HG03097 (cell line): Measurements from ENCODE around the gene DPYSL4.

Experiments used
- ATAC-seq: cut with Tn5 transposase; IDR thresholded peaks from one replicate; pipeline ENCODE4 v1.9.1; 2021; ENCODE audit not compliant: unreplicated experiment, low FRiP score

DPYSL4 gene

DNA sequence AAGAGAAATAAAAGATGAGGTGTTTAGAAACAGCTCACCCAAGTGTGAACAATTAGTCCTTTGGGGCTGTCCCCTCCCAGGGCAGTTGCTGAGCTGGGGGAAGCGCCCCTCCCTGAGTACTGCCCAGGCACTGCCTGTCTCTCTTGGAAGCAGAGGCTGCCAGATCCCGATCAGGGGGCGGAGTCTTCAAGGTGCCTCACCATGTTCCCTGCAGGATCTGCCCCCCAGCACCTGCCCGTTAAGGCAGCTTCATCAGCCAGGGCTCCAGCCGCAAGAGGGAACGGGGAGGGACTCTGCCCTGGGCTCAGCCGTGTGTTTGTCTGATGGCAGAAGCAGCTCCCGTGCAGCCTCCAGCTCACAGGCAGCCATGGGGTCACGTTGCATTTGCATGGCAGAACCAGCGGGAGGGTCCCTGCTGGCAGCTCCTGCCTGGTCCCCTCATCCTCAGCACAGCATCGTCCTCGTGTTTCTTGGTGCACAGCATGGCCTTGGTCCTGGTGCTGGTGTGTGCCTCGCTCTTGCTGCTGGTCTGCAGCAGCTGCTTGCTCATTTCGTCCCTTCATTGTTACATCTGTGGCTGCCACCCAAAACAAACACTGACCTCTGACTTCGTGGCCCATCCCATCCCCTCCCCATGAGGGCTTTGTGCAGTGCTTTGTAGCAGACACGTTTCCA is 10.7 kb upstream of the DPYSL4 start:
- ATAC-seq, result no peak

DNA sequence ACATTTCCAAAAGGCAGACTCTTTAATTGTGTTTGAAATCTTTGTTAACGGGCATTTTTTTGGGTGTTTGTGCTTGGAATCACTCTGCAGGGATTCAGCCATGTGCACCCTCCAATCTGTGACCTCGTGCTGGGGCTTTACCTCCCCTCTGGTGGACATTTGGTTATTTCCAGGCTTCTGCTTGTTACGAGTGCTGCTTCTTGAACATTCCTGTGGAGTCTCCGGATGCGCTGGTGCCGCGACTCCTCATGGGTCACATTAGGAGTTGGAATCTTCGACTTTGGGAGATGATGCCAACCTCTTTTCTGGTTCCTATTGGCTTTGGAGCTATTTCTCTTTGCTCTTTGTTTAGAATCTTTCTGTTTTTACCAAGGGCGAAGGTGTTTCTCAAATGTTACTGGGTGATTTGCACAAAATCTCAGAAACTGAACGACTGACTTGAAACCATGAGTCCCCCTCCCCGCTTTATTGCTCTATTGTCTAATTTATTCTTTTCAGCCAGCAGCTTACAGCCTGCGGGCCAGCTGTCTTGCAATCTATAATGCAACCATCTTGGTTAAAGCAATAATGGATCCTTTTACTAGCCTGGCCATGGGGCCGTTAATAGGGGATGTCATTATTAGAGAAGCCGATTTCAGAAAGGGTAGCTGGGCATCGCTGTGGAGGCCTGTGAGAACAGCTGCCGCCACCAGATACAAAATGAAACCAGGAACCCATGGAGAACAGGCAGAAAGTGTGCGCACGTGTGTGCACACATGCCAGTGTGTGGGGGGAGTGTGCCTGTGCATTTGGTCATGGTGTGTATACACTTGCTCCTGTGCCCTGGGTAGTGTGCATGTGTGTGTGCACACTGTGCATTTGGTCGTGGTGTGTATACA is 9.9 kb upstream of the DPYSL4 start:
- no peak for ATAC-seq

DNA sequence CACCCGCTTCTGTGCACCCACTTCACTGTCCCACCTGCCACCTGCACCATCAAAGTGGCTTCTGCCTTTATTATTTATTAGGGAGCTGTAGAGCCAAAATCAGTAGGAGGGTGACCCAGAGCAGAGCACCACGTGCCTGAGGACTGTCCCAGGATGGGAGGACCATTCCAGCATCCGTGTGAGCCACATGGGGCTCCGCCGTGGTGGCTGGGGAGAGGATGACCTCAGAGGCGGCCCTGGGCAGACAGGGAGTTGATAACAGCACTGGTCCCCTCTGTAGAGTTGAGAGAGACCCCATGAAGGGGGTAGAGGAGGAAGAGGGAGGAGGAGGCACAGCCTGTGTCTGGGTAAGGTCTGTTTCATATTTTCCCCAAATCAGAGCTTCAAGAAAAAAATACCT is 8.7 kb upstream of the DPYSL4 start:
- ATAC-seq, result no peak

DNA sequence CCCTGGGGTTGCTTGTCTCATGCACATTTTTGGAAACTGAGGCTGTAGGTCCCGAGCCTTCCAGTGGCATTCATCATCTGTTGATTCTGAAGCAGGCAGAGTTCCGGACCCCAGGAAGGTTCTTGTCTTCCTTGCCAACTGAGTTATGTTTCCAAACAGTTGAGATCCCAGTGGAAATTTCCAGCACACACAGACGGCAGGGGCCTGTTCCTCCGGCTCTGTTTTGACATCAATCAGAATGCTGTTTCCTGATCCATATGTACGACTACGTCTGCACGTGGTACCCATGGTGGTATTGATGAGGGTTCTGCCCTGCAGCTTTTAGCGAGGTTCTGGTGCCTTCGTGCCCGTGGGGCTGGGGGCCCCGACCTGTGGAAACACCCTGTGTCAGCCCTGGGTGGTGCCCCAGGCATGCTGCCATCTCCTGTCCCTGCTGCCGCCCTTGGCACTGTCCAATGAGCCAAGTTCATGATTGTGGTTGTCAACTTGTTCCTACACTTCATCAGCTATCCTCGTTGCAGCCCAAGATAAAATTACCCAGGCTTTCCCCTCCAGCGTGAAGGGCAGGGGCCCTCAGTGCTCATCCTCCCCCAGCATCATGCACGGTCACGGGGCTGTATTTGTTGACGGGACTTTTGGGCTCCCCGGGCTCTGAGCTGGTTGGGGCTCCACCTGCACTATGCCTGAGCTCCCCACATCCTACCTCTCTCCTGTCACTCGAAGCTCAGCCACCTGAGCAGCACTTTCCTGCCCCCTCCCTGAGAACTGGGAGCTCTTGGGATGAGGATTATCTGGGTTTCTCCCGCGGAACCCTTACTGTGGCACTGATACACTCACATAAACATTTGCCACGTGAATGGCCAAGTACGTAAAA is 7.8 kb upstream of the DPYSL4 start:
- no peak for ATAC-seq

DNA sequence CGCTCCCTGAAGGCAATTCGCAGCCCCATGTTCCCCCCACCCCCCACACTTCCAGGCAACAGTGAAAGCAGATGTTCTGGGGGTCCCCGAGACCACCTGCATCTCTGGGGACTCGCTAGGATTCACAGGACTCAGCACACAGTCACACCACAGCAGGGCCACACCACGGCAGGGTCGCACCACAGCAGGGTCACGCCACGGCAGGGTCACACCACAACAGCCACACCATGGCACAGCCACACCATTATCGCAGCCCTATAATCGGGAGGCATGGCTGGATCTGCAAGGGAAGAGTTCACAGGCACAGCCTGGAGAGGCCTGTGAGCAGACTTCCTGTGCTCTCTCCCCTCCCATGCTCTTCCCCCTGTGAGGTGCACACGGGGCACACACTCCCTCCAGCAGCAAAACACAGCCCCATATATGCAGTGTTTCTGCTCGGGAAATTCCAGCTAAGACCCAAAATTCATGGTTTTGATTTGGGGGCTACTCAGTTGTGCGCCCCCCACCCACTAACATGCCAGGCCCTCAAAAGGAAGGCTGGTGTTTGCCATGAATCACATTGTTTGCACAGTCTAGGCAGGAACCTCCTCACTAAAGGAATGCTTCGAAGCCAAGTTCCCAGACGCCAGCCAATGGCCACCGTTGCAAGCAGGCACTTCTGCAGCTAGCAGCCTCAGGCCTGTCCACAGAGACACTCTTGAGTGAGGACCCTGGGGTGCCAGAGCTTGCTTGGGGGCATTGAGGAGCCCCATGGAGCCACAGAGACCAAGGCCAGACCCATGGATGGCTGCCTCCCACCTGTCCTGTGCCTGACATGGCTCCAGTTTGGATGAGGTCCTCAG is 7.0 kb upstream of the DPYSL4 start:
- no peak for ATAC-seq

DNA sequence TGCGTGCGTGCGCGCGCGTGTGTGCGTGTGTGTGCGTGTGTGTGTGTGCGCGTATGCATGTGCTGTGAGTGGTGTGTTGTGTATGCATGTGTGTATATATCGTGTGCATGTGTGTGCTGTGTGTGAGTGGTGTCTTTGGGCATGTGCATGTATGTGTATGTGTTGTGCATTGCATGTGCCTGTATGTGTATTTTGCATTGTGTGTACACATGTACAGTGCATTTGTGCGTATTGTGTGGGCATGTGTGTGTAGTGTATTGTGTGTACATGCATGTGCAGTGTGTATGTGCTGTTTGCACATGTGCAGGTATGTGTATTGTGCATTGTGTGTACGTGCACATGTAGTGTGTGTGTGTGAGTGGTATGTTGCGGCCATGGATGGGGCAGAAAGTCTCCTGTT is 6.0 kb upstream of the DPYSL4 start:
- ATAC-seq, result no peak

DNA sequence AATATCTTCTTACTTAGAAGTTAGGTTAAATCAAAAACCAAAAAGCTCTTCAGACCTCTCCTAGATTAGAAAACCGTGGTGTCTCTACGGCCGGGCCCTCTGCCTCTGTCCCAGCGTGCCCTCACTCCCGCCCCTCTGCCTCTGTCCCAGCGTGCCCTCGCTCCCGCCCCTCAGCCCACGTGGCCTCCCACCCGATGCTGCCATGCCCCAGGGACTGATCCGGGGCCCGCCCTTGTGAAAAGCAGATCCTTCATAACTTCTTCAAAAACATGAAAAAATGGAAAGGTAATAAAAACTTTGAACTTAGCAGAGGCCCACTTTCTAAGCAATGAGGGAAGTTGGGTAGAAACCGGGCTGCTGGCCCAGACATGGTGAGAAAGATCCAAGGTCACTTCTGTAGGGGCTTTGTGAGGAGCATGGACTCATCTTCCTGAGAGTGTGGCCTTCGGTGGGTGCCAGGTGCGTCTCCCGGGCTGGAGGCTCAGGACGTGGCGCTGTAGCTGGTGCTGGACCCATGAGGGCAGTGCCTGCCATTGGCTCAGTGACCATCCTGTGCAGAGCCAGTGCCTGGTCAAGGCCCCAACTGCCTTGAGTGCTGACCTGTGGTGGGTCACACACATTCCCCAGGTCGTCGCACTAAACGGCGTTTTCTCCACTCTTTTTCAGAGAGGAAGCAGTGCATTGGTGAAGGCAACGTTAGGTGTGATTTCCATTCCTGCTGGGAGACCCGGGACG is 4.9 kb upstream of the DPYSL4 start:
- no peak for ATAC-seq

DNA sequence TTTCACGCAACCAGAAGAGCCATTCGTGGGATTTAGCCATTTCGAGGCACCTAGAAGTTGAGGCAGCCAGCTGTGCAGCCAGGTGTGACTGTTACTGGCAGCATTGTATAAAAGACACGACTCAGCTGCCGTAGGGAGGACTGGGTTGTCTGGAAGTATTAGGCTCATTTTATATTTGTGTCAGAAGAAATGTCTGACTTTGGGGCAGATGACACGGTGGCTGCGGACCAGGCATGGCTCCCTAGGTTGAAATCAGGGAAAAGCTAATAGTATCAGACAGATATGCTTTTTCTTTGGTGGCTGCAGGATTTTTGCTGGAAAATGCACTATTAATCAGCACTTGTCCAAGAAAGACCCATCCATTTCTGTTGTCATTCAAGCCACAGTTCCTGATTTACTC is 4.2 kb upstream of the DPYSL4 start:
- ATAC-seq, result no peak

DNA sequence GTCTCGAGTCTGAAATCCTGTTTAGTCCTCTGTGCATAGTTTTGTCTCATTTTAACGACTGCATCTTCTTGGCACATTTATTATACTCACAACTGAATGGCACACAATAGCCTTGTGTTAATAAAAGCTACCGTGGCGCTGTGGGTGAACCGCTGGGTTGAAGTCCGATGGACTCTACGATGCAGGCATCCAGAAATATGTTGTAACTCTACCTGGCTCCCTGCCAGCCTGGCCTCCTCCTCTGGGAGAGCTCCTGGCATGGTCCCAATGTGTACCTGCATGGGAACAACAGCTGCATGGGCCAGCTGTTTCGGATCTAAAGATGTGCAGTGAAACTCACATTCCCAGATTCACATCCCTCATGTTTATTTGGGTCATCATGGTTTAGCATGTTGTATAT is 3.7 kb upstream of the DPYSL4 start:
- no peak for ATAC-seq

DNA sequence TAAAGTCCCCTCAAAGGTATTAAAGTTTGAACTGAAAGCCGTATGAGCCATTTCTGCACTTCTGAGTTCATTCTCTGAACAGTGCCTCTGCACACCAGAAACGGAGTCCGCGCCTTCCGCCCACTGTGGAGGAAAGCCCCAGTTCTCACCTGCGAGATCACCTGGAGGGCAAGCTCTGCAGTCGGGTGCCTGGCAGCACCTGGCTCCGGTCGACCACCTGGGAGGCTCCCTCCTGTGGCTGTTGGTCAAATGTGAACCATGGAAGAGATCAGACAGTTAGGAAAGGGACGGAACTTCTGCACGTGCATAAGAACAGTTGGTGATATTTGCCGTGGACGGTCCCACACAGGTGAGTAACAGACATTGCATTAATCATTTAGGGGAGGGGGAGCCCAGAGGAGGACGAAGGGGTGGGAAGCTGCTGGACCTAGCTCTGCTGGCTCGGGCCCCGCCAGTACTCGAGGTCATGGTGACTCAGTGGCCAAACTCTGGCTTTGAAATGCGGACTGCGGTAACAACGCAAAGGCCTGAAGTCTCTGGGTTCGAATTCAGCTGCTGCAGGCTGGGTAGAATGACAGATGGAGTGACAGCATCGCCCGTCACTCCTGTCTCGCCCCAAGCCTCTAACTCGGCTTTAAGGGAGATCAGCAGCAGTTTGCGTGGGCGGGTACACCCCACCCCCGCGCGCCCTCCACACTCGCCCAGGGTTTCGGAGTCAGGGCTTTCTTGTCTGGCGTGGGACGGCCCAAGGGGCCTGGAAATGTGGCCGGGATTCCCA is 1.7 kb upstream of the DPYSL4 start:
- ATAC-seq, result no peak

DNA sequence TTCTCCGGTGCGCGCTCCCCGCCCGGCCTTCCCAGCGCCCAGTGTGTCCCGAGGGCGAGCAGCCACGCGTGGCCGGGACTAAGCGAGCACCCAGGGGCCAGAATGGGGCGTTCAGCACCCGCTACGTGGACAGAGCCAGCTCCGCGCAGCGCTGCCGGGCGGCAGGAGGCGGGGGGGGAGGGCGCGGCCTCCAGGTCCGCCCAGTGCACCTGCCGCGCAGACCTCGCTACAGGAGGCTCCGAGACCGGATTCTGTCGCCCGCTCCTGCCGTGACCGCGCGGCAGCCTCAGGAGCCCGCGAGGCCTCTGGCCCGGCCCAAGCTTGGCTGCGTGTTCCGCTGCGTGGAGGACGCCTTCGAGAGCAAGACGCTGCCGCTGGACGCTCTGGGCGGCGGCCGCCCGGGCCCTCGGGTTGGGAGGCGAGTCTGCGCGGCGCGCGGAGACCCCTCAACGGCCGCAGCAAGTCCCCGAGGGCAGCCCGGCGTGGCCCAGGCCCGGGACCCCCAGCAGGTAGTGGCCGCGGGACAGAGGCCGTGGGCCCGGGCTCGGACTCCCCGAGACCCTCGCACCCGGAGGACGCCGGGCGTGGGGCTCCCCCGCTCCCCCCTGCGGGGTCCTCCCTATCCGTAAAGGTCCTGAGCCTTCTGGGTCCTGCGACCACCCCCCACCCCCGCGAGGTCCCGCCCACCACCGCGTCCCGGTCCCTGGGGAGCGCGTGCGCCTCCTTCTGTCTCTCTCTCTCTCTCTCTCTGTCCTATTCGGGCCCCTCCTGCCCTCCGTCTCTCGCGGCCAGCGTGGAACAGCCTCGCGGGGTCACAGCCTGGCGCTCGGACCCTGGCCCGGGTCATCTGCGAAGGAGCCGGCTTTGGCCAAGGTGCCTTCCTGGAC is 904 bp upstream of the DPYSL4 start:
- ATAC-seq, result no peak

DNA sequence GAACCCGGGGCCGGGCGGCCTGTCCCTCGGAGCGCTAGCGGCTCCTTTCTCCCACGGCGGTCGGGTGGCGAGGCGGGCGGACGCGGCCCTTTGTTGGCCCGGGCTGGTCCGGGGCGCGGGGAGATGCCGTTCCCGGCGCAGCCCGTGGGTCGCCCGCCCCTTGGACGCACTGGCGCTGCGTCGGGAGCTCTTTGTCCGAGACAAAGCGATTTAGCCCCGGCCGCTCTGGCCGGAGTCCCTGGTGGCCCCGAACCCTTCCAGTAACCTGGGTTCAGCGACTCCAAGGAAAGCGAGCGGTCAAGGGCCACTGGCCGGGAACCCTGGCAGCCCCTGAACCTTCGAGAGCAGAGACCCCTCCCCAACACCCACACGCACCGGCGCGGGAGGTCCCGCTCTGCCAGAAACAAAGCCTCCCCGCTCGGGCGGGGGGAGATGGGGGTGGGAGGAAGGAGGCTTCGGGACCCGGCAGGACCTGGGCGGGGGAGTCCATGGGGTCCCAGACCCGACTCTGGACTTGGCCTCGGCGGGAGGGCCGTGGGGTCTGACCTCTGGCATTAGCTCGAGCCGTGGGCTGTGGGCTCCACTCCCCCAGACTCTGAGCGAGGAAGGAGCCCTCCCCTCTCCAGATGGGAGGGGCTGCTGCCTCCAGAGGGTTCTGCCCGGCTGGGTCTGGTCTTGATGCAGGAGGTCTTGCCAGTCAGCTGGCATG is 836 bp downstream of the DPYSL4 start:
- no peak for ATAC-seq

DNA sequence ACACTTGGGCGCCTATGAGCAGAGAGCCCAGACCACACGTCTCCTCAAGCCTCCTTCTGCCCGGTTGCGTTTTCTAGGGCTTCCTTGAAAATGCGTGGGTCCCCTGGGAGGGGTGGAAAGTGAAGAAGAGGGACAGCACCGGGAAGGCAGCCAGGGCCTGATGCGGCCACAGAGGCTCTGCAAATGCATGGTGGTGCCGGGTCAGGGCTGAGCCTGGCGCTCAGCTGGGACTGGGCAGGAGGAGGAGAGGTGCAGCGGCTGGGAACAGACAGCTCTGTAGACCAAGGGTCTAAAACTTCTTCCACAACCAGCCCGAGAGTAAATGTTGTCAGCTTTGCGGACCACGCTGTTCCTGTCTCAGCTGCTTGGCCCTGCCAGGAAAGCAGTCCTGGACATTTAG is 1.6 kb downstream of the DPYSL4 start:
- no peak for ATAC-seq

DNA sequence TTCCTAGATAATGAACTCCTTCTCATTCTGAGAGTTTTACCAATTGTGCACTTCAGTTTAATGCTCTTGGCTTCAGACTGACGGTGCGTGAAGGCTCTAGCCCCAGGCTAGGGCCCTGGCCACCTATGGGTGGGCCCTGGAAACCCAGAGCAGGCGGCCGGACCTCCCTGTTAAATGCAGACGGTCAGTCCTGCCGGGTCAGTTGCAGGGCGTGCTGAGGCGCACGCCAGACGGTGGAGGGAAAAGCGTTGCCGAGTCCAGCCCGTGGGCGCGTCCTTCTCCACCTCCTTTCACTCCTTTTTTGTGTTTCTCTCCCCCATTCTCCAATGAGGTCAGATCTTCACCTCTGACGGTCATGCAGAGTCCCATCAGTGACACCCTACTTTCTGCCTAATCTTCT is 2.3 kb downstream of the DPYSL4 start:
- ATAC-seq, result no peak

DNA sequence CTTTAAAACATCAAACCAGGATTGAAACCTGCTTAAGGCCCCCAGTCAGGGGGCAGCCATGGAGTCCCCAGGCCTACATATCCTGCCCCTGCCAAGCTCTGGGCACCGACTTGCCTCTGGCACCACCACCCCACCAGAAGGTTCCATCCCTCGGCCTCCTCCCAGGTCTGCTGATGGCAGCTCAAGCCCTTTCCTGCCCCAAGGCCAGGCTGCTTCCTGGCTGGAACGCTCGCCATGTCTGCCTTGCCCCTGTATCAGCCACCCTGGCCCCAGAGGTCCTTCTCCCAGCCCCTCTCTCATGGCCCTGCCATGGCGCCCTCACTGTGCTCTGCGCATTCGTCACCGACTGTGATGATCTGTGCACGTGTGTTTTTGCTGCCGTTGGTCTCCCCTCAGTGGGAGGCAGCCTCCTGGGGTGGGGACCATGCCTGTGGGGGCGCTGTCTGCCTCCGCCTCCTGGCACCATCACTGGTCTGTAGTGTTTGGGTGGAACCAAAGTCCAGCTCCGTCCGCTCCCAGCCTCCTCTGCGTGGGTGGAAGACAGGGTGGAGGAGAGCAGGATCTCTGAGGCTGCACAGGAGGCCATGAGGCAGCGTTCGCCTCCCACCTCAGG is 3.2 kb downstream of the DPYSL4 start:
- no peak for ATAC-seq

DNA sequence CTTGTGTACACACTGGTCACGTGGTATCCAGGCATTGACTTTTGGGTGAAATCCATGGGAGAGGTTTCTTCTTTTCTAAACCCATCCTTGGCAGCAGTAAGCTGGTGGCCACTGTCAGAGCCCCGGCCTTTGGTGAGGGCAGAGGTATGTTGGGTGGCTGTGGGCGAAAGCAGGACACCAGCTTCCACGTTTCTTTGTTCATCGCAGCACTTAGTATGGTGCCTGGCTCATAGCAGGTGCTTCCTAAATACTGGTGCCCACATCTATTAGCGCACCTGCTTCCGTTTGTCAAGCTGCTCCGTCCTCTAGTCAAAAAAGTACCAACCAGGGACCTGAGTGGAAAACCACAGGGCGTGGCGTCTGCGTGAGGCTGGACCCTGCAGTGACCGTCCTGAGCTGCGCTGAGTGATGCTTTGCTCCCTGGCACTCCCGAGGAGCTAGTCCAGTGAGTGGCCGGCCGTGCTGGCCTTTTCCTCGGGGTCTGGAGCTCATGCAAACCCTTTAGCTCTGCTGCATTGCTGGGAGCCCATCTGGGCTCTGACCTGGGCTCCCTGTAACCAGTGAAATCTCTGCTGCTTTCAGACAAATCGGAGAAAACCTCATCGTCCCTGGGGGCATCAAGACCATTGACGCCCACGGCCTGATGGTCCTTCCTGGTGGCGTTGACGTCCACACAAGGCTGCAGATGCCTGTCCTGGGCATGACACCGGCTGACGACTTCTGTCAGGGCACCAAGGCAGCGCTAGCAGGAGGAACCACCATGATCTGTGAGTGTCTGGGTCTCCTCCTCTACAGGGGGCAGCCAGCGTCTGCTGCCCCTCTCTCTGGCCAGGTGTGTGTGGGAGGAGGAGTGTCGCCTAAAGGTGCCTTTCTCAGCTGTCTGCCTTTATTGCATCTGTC is 5.6 kb downstream of the DPYSL4 start:
- no peak for ATAC-seq
